Stimulated activated naive CD8-positive, alpha-beta T cell treated with anti-CD3 and anti-CD28 coated beads, Interleukin-15, Interleukin-2, amounts not matched to agents 100 U/mL and 50 U/mL, for 24 hours (primary cell): ENCODE results near the gene SMIM45.

Experiments used
- ATAC-seq: fragments of 150-1000 bp; cut with Tn5 transposase; one replicate; pipeline ENCODE4 v1.10.0; 2021
- DNase-seq: peaks from one replicate; pipeline ENCODE4 v3.0.0; 2021

SMIM45 gene

DNA sequence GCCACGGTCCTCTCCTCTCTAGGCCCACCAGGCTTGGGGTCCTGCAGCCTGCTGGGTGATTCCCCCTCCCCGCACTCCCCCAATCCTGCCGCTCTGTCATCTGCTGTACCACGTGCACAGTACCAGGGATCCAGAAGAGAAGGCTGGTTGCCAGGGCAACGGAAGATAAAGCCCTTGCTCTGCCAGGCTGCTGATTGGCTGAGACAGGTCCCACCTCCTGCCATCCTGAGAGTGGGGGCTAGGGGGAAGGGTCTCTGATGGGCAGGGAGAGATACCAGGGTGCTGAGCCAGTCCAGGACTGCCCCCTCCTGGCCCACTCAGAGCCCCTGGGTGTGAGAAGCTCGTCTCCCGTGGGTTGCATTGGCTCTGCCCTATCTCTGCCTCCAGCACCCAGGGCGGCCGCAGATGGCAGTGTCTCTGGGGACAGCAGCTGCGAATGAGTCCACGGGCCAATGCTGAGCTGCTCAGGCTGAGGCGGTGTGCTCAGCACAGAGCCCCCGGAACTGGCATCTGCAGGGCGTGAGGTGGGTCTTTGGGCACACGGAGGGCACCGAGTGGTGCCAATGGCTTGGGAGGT, at the start of gene SMIM45:
SMIM45 (plus strand) TSS at position 253 of the 577 bp plus-strand sequence.
- DNase-seq = no peak
- no peak for ATAC-seq

DNA sequence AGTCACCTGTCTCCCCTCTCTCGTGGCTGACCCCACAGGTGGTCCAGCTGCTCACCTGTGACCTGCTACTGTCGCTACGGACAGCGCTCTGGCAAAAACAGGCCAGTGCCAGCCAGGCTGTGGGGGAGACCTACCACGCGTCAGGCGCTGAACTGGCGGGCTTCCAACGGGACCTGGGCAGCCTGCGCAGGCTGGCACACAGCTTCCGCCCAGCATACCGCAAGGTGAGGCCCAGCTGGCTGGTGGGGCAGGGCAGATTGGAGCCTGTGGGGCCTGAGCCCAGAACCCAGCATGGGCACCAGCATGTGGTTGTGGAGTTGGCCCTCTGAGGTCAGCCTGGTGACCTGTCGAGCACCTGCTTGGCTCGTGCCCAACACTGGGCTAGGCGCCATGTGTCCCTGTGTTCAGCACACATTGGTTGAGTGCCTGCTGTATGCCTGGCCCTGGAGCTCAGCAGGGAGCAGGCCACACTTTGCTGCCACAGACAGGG, 49.0 kb upstream of the SMIM45 start:
- no peak for ATAC-seq

DNA sequence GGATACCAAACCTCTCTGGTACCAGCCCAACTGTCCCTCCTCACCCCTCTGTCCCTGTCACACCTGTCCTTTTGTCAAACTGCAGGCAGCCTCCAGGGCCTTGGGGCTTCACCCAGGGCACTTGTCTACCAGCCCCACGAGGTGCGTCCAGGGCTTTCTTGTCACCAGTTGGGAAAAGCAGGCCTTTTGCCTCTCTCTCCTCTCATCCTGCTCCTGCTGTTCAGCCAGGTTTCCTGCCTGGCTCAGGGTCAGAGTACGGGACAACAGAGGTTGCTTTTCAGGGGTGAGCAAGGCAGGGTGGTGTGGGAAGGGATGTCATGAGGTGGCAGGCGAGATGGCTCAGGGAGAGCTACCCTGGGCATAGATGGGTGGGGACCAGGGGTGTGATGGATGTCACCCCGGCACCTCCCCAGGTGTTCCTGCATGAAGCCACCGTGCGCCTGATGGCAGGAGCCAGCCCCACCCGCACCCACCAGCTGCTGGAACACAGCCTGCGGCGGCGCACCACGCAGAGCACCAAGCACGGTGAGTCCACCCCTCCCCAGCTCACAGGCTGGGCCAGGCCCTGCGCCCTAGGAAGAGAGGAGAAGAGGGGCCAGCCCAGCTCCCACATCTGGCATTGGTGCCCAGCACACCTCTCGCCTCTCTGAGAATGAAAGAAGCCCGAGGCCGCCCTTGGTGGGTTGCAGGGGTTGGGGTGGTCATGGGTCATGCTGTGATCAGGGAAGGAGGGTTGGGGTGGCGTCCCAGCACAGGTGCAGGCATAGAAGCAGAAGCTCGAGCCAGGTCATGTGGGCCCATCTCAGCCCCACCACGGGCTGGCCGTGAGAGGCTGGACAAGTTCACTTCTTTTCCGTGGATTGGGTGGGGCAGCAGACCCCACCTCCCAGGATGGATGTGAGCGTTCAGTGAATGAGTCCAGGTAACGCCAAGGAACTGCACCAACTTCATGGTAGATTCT, 47.2 kb upstream of the SMIM45 start:
- ATAC-seq (no peak), DNase-seq (no peak)

More for the DNA sequence above, 49.0 kb upstream of the SMIM45 start:
- no peak for DNase-seq

- ATAC-seq (no peak), DNase-seq (no peak)
Measured at GRCh38 chr22:41905411-41906202, 46.3 kb upstream of the SMIM45 start.

GRCh38 chr22:41906822-41907221, 45.1 kb upstream of the SMIM45 start:
- DNase-seq (no peak), ATAC-seq (no peak)

GRCh38 chr22:41907436-41908401, 44.2 kb upstream of the SMIM45 start:
- no peak for DNase-seq
- ATAC-seq = peak; percentile 4

GRCh38 chr22:41908411-41909309, 43.3 kb upstream of the SMIM45 start:
- no peak for DNase-seq
- peak; percentile 3 for ATAC-seq

GRCh38 chr22:41909310-41910049, 42.5 kb upstream of the SMIM45 start:
- ATAC-seq (no peak), DNase-seq (no peak)

DNA sequence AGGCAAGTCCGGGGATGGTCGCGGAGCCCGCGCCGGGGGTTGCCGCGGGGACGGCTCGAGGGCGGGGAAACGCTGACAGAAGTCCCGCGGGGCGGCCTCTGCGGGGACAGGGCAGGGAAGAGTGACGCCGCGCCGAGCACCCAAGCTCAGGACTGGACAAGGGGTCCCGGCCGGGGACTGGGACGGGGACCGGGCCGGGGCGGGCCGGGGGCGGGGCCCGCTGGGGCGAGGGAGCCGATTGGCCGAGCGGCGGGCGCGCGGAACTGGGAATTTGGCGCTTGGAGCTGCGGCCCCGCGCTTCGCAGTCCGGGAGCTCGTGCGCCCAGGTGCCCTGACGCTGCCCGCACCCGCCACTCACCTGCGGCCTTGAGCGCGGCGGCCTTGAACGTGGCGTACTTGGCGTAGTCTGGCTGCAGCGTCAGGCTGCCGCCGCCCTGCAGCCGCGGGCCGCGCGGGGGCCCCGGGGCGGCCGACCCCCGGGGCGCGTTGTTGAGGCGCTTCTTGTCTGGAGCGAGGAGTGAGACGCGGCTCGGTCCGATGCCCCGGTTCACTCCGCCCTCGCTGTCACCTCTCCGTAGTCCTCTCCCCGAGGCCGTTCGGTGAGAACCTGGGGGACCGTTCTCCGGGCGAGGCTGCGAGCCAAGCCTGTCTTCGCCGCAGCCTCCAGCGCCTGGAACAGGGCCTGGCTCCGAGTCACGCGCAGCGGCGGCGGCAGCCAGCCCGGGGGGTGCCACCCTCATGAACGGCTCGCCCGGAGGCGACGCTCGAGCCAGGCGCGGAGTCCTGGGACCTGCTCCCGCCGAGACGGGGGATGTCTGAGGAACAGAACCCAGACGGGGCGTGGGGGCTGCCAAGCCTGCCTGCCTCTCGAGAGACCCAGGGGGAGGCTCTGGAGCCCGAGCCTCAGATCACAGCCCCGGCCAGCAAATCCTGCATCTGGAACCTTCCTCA, 41.6 kb upstream of the SMIM45 start:
- no peak for DNase-seq
- ATAC-seq = peak; percentile 11

GRCh38 chr22:41911001-41911611, 40.8 kb upstream of the SMIM45 start:
- no peak for ATAC-seq
- DNase-seq = no peak

DNA sequence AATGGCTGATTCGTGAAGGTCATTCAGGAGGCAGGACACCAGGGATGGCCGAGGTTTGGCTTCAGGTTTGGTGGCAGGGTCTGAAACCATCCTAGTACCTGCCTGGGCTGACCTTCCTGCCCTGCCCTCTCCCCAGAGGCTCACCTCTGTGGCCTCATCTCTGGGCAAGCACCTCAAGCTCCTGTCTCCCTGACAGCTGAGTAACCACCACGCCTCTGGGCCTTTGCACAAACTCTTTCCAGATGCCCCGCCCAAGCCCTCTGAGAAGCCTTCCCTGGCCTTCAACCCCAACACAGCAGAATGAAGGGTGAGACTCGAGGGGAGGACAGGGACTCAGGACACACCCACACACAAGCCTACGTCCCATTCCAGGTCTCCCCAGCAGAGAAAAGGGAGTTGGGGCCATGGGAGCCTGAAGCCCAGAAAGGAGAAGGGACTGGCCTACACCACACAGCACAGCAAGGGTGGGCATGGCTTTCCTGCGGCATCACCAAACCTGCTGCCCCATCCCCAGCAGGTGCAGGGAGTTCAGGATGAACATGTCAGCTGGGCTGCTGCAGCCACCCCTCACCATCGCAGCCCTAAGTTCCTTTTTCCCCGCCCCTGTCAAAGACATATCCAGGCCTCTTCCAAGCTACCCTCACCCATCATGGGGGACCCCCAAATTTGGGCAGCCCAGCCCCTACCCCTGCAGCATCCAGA, 39.5 kb upstream of the SMIM45 start:
- DNase-seq (no peak), ATAC-seq (no peak)

DNA sequence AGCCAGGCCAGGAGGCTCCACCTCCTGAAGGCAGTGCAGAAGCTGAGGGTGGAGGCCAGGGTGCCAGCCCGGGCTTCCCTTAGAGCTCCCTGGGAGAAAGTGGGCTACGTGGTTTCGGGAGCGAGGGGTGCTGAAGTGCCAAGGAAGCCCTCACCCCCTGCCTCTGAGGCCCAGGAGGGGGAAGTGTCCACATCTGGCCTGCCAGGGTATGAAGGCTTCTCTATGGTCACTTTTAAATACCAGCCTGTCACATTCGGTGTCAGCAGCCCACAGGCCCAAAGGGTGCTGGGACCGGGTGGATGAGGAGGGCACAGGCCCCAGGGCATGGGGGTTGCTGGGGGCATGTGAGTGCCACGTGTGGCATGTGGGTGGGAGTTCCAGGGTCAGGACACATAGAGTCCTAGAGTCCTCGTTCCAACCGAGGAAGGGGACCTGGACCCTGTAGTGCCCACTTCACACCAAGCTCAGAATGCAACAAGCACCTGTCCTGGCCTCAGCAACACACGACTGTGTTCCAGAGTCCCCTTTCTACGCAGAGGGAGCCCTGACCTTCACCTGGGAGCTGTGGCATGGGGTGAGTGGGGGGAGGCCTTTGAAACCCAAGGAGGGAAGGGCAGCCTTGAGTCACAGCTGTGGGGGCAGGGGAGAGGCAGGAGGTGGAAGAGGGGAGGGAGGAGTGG, 38.8 kb upstream of the SMIM45 start:
- ATAC-seq (peak; percentile 19), DNase-seq (no peak)

GRCh38 chr22:41913842-41914534, 38.0 kb upstream of the SMIM45 start:
- no peak for DNase-seq

DNA sequence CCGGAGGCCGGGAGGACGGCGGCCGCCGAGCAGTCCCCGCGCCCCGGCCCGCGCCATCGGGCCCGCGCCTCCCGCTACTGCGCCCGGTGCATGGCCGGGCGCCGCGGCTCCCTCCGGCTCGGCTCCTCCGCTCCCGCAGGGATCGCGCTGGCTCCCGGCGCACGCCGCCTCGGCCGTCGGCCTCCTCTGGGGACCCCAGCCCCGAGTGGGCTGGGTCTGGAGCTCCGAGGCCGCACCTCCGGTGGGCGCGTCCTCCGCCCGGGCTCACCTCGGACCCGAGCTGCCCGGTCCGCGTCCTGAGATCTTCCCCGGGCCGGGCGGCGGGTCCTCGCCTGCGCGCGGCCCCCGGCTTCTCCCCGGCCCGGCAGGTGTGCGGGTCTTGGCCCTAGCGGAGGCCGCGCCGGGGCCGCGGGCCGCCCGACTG, 37.3 kb upstream of the SMIM45 start:
- no peak for ATAC-seq

More at GRCh38 chr22:41913842-41914534, 38.0 kb upstream of the SMIM45 start:
- no peak for ATAC-seq

GRCh38 chr22:41915035-41915785, 36.7 kb upstream of the SMIM45 start, which contains the start of gene SHISA8:
Gene SHISA8 (minus strand): TSS chr22:41915074. CDS start chr22:41914667, 407 bp downstream.
- ATAC-seq (peak; percentile 24), DNase-seq (peak; percentile 69)

More for the DNA sequence above, 37.3 kb upstream of the SMIM45 start:
- no peak for DNase-seq
